ENCODE results near the gene CEP41. TPM values are rescaled to one million over a fixed set of nuclear protein-coding genes. Genes with fewer than 3 reads are reported as not detected.

CEP41 gene
- total RNA-seq, 4 donors from 2014 or later: 1.8 to 6.2 (median 1.9) TPM

GRCh38 chr7:130444234-130444633, 3.4 kb upstream of the CEP41 start:
- peaks cover 0 to 9% of the 10 kb centered on the region in 2 donors for H3K4me1 ChIP-seq
- no peaks in the 10 kb centered on the region for H3K27me3 ChIP-seq
- H3K36me3 ChIP-seq: no peaks in the 10 kb centered on the region
- H3K4me3 ChIP-seq: no peak overlapping the region
- ATAC-seq (no peak), DNase-seq (no peak)
- TF ChIP-seq POLR2A (IDR thresholded peaks at IDR 0.05) (no peak), CTCF (IDR thresholded peaks at IDR 0.05 in 4 of 5, conservative IDR thresholded peaks at IDR 0.05 in 1 of 5) (no peak)
- in situ Hi-C loops (cut with MboI; ENCODE audit: low sequenced_read_pairs in 4 of 4): no loop called here
- intact Hi-C loops (cut with DNase I; ENCODE audit: low total_unique reads): no loop called here
- no peaks in the 10 kb centered on the region for H3K9me3 ChIP-seq
- H3K27ac ChIP-seq: no peak overlapping the region

GRCh38 chr7:130442601-130443000, 1.8 kb upstream of the CEP41 start:
- Histone ChIP-seq H3K4me1 (peaks cover 0 to 9% of the 10 kb centered on the region in 2 donors), H3K9me3 (no peaks in the 10 kb centered on the region), H3K36me3 (no peaks in the 10 kb centered on the region), H3K4me3 (no peak overlapping the region), H3K27me3 (no peaks in the 10 kb centered on the region), H3K27ac (no peak overlapping the region)
- ATAC-seq (no peak), DNase-seq (no peak)
- intact Hi-C loops (cut with DNase I; ENCODE audit: low total_unique reads): no loop called here
- TF ChIP-seq CTCF (IDR thresholded peaks at IDR 0.05 in 4 of 5, conservative IDR thresholded peaks at IDR 0.05 in 1 of 5): no peak
- no peak for TF ChIP-seq POLR2A (IDR thresholded peaks at IDR 0.05)
- in situ Hi-C loops (cut with MboI; ENCODE audit: low sequenced_read_pairs in 4 of 4): no loop called here

GRCh38 chr7:130441408-130441869, 623 bp upstream of the CEP41 start:
- no peak for TF ChIP-seq CTCF (IDR thresholded peaks at IDR 0.05 in 4 of 5, conservative IDR thresholded peaks at IDR 0.05 in 1 of 5)
- TF ChIP-seq POLR2A (IDR thresholded peaks at IDR 0.05): no peak
- DNase-seq: no peak
- no peaks in the 10 kb centered on the region for H3K27me3 ChIP-seq
- intact Hi-C loops (cut with DNase I; ENCODE audit: low total_unique reads): loop anchor here (2.0 kb wide), 1 partner anchor 163 kb away; no protein-coding TSS in a partner anchor
- H3K4me1 ChIP-seq: peaks cover 0 to 9% of the 10 kb centered on the region in 2 donors
- no peaks in the 10 kb centered on the region for H3K36me3 ChIP-seq
- in situ Hi-C loops (cut with MboI; ENCODE audit: low sequenced_read_pairs in 4 of 4): no loop called here
- H3K27ac ChIP-seq: peak overlapping the region; percentile 68 to 87 (median 85)
- ATAC-seq: no peak
- H3K4me3 ChIP-seq: peak overlapping the region; percentile 76 to 99 (median 86)
- no peaks in the 10 kb centered on the region for H3K9me3 ChIP-seq

- TF ChIP-seq POLR2A (IDR thresholded peaks at IDR 0.05) (no peak), CTCF (IDR thresholded peaks at IDR 0.05 in 4 of 5, conservative IDR thresholded peaks at IDR 0.05 in 1 of 5) (no peak)
- in situ Hi-C loops (cut with MboI; ENCODE audit: low sequenced_read_pairs in 4 of 4): no loop called here
- Histone ChIP-seq H3K27ac (no peak overlapping the region), H3K9me3 (no peaks in the 10 kb centered on the region), H3K4me3 (no peak overlapping the region), H3K4me1 (peaks cover 0 to 13% of the 10 kb centered on the region in 2 donors), H3K36me3 (no peaks in the 10 kb centered on the region), H3K27me3 (no peaks in the 10 kb centered on the region)
- intact Hi-C loops (cut with DNase I; ENCODE audit: low total_unique reads): no loop called here
- no peak for DNase-seq
- ATAC-seq: no peak
These were observed 4.6 kb downstream of the CEP41 start for GRCh38 chr7:130436253-130436652.

GRCh38 chr7:130435311-130435854, 5.4 kb downstream of the CEP41 start:
- H3K4me3 ChIP-seq: no peak overlapping the region
- no peaks in the 10 kb centered on the region for H3K36me3 ChIP-seq
- TF ChIP-seq CTCF (IDR thresholded peaks at IDR 0.05 in 4 of 5, conservative IDR thresholded peaks at IDR 0.05 in 1 of 5) (no peak), POLR2A (IDR thresholded peaks at IDR 0.05) (no peak)
- no peaks in the 10 kb centered on the region for H3K27me3 ChIP-seq
- in situ Hi-C loops (cut with MboI; ENCODE audit: low sequenced_read_pairs in 4 of 4): no loop called here
- no peak for DNase-seq
- peaks cover 4 to 15% of the 10 kb centered on the region in 2 donors for H3K4me1 ChIP-seq
- ATAC-seq: no peak
- intact Hi-C loops (cut with DNase I; ENCODE audit: low total_unique reads): no loop called here
- H3K9me3 ChIP-seq: no peaks in the 10 kb centered on the region
- H3K27ac ChIP-seq: no peak overlapping the region

Measured in gastrocnemius medialis (tissue), 4 donors.